Measurements from ENCODE around the gene ARSG.

GRCh38 chr17:68296217-68297191 lies 5.2 kb downstream of the ARSG start:
- TF ChIP-seq USF1 (CRISPR knock-in tag; IDR thresholded peaks at IDR 0.05), result no peak
- TF ChIP-seq JUNB (CRISPR knock-in tag; conservative IDR thresholded peaks at IDR 0.05), result no peak
- TF ChIP-seq CCAR2 (IDR thresholded peaks at IDR 0.05; ENCODE audit: low read depth, low read length), result no peak
- no peak for TF ChIP-seq MEIS2 (IDR thresholded peaks at IDR 0.05; ENCODE audit: partially characterized antibody)
- no peak for TF ChIP-seq MTF1 (CRISPR knock-in tag; IDR thresholded peaks at IDR 0.05; ENCODE audit: borderline replicate concordance)
- TF ChIP-seq PTRF (tag; IDR thresholded peaks at IDR 0.05), result no peak
- no peak for TF ChIP-seq PRPF4 (IDR thresholded peaks at IDR 0.05; ENCODE audit: insufficient read depth, low read depth, low read length, poor library complexity, severe bottlenecking)
- no peak for TF ChIP-seq GTF2F1 (IDR thresholded peaks at IDR 0.05; ENCODE audit: low read depth, low read length)
- no peak for TF ChIP-seq HLTF (IDR thresholded peaks at IDR 0.05)
- no peak for TF ChIP-seq POLR2A (conservative IDR thresholded peaks at IDR 0.05)
- TF ChIP-seq ZNF79 (CRISPR knock-in tag; IDR thresholded peaks at IDR 0.05; ENCODE audit: low read depth), result no peak
- no peak for TF ChIP-seq EP300 (IDR thresholded peaks at IDR 0.05; ENCODE audit: low read length)
- no peak for TF ChIP-seq CTCF (IDR thresholded peaks at IDR 0.05 in 2 of 3, conservative IDR thresholded peaks at IDR 0.05 in 1 of 3; ENCODE audit: insufficient read depth in 2 of 3, low read depth in 1 of 3, low read length in 3 of 3)
